HPDE6-E6E7 (cell line): ENCODE results near the gene CLASP1.
"Not testable (repeated sequence)": the region's sequence is repeated elsewhere in the genome, so short reads cannot be mapped to it uniquely, and the experiment has no call there.

Experiments used
- DNase-seq: peaks from one replicate; pipeline ENCODE4 v3.0.0; 2011; ENCODE audit warnings: missing footprints; ENCODE audit errors: extremely low spot score

The CLASP1 gene

GRCh38 chr2:121349721-121350401, 299.4 kb downstream of the CLASP1 start:
- DNase-seq = no peak

DNA sequence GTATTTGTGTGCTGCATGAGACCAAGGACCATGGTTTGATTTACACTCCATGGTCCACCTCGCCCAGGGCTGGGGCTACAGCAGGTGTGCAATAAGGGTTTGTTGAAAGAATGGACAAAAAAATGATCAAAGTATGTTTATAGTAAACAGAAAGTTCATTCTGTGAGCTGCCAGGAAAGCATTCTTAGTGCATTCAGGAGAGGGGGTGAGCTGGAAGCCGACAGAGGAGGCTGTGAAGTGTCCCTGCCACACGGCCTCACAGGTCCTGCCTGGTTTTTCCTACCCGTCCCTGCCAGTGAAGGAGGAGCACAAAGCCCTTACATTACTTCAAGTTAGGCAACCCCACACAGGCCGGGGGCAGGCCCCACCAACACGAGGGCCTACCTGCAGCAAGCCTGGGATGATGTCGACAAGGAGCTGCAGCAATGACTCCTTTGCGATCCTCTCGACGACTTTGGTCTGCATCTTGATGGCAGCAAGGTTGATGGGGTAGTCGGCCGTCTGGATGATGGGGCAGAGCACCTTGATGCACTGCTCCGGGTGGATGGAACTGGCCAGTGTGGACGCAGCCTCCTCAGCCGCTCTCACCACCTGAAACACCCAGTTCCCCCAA, 301.0 kb downstream of the CLASP1 start:
- no peak for DNase-seq

GRCh38 chr2:121346859-121347258, 302.4 kb downstream of the CLASP1 start:
- DNase-seq = no peak

DNA sequence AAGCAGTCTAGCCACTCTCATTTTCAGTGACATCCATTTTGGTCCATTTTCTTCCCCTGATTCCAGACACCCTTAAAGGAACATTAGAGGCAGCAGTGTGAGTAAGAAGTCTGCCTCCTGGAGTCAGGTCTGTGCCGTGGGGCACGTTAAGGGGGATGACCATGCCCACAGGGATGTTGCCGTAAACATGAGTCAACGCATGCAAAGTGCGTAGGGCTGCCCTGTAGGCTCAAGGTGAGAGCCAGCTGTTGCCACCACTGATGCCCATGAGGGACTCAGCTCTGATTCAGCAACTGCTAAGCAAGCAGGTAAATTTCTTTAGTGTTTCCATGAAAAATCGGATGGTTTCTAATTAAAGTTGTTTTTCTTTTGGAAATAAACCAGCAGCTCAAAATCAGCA, 302.9 kb downstream of the CLASP1 start:
- no peak for DNase-seq

DNA sequence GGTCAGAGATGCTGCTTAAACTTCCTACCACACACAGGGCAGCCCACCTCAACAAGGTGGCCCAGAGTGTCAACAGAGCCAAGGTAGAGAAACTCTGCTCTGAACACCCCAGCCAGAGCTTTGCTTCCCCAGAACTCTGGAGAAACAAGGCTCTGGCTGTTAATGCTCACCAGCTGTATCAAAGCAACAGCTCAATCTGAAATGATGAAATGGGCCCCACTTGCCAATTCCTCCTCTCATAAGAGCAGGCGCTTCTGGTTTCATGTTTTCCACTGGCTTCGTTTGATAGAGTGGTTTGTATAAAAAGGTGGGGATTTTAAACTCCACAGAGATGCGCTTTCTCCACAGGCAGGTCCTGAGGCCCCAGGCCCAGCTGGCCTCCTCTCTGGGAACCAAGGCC, 303.4 kb downstream of the CLASP1 start:
- no peak for DNase-seq

GRCh38 chr2:121345101-121345500, 304.2 kb downstream of the CLASP1 start:
- no peak for DNase-seq

DNA sequence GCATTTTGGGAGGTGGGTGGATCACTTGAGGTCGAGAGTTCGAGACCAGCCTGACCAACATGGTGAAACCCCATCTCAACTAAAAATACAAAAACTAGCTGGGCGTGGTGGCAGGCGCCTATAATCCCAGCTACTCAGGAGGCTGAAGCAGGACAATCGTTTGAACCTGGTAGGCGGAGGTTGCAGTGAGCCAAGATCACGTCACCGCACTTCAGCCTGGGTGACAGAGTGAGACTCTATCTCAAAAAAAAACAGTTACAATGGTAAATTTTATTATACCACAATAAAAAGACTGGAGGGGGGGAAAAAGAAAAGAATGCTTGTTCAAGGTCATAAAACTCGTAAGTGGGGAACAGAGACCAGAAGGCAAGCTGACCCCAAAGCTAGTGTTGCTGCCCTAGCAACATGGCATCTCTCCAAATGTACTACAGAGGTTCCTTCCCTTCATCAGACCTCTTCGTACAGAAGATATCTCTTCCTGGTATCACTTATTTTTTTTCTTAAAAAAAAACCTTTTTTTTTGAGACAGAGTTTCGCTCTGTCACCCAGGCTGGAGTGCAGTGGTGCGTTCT, 305.3 kb downstream of the CLASP1 start:
- DNase-seq = not testable (repeated sequence)

- DNase-seq = no peak
These were observed 306.1 kb downstream of the CLASP1 start for GRCh38 chr2:121343191-121343590.

GRCh38 chr2:121342751-121343150, 306.5 kb downstream of the CLASP1 start:
- no peak for DNase-seq

- no peak for DNase-seq
These were observed 308.3 kb downstream of the CLASP1 start for GRCh38 chr2:121340926-121341325.

- no peak for DNase-seq
These were observed 311.0 kb downstream of the CLASP1 start for GRCh38 chr2:121338281-121338680.

DNA sequence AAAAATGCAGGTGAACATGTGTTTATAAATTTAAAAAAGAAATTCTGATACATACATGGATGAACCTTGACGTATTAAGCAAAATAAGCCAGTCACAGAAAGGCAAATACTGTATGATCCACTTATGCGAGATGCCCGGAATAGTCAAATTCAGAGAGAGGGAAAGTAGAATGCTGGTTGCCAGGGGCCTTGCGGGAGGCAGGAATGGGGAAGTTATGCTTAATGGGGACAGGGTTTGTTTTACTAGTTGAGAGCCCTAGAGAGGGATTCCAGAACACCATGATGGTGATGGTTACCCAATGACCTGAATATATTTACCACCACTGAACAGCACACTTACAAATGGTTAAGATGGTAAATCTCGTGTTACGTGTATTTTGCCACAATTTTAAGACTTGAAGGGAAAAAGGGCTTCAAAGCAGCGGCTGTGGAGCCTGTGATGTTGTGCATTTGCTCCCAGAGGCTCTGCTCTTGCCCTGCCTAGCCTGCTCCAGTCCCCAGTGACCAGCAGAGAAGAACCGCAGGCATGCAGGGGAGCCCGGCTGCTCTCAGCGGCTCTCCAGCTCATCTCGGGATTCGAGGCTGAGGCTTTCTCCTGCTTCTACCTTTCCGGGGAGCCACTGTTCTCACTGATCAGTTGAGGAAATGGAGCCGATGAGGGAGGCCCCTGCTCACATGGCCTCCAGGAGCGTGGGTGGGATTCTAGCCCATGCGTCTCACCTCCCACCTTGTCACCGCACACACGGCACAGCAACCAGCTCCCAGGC, 312.6 kb downstream of the CLASP1 start:
- no peak for DNase-seq

- peak; percentile 44 for DNase-seq
These were observed 313.7 kb downstream of the CLASP1 start for GRCh38 chr2:121335294-121336290.

GRCh38 chr2:121334581-121335293, 314.5 kb downstream of the CLASP1 start:
- no peak for DNase-seq

- DNase-seq = no peak
These were observed 315.3 kb downstream of the CLASP1 start for GRCh38 chr2:121333834-121334558.

GRCh38 chr2:121333231-121333630, 316.0 kb downstream of the CLASP1 start:
- DNase-seq = no peak

GRCh38 chr2:121331324-121331723, 317.9 kb downstream of the CLASP1 start:
- DNase-seq = not testable (repeated sequence)

DNA sequence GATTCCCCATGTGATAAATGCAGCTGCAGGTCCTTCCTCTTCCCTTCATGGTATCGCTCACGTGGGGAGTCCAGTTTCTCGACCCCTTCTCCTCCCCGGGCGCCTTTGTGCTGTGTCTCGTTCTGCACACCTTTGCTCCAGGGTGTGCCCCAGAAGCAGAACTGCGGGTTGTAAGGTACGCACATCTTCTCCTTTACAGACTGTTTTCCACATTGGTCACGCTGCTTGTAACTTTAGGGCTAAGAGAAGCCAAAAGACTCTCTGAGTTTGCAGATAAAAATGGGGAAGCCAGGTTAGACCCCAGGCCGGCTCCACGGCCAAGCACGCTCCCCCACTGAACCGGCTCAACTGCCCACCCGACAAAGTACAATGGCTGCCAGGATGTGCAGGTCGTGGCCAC, 318.3 kb downstream of the CLASP1 start:
- no peak for DNase-seq

- no peak for DNase-seq
These were observed 319.5 kb downstream of the CLASP1 start for GRCh38 chr2:121329786-121330185.

DNA sequence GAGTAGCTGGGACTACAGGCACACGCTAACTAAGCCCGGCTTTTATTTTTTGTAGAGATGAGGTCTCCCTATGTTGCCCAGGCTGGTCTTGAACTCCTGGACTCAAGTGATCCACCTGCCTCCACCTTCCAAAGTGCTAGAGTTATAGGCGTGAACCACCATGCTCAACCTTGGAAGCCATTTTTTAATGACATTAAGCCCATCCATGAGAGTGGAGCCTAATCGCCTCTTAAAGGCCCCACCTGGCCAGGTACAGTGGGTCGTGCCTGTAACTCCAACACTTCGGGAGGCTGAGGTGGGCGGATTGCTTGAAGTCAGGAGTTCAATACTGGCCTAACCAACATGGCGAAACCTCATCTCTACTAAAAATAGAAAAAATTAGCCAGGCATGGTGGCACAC, 322.6 kb downstream of the CLASP1 start:
- no peak for DNase-seq
